SU-DHL-6 (cell line): ENCODE data around the gene CLCN6.

ENCODE experiments used
- CTCF ChIP-seq: fragments of 200-600 bp; sonication (generic); IDR thresholded peaks from one replicate; pipeline ENCODE4 v1.5.1; 2017; ENCODE audit warnings: antibody characterized with exemption, mild to moderate bottlenecking, low read length, moderate library complexity; ENCODE audit not compliant: insufficient read depth, poor library complexity, severe bottlenecking
- EZH2phosphoT487 ChIP-seq: fragments of 200-600 bp; sonication (generic), shearing (Covaris generic); conservative IDR thresholded peaks from 2 replicates; pipeline ENCODE4 v1.6.1; 2018; ENCODE audit warnings: mild to moderate bottlenecking, antibody characterized with exemption, low read length, moderate library complexity, mixed read lengths

GRCh38 chr1:11813021-11813420, 7.0 kb downstream of the CLCN6 start:
- no peak for TF ChIP-seq CTCF
- no peak for TF ChIP-seq EZH2phosphoT487
